Vagina (tissue), 2 donors: Measurements from ENCODE around the gene DNAI2. TPM values are rescaled to one million over a fixed set of nuclear protein-coding genes. Genes with fewer than 3 reads are reported as not detected.

Source experiments
- DNase-seq, 2 donors: peaks; one replicate each; pipeline ENCODE4 v3.0.0-alpha.2; 2017; ENCODE audit errors: extremely low spot score in 2 of 2
- H3K27ac ChIP-seq: fragments of 200-600 bp; sonication (generic); one replicate; pipeline ENCODE4 v1.5.1; 2019
- H3K27me3 ChIP-seq: fragments of 200-600 bp; sonication (generic); one replicate; pipeline ENCODE4 v1.5.1; 2019
- H3K36me3 ChIP-seq, 2 donors: fragments of 200-600 bp; sonication (generic); one replicate each; pipeline ENCODE4 v1.5.1; 2017 to 2019
- H3K4me1 ChIP-seq: fragments of 200-600 bp; sonication (generic); one replicate; pipeline ENCODE4 v1.5.1; 2019
- H3K4me3 ChIP-seq, 2 donors: fragments of 200-600 bp; sonication (generic); 1 replicate in 1 of 2; 2 replicates in 1 of 2; pipeline ENCODE4 v1.5.1; 2016 to 2019
- H3K9me3 ChIP-seq: fragments of 200-600 bp; sonication (generic); one replicate; pipeline ENCODE4 v1.5.1; 2019
- CTCF ChIP-seq, 3 experiments: fragments of 450-650 bp in 2 of 3; fragments of 200-600 bp in 1 of 3; sonication (generic) in 1 of 3; IDR thresholded peaks; one replicate each; pipeline ENCODE4 v1.5.1; 2017 to 2019; ENCODE audit warnings: antibody characterized with exemption in 3 of 3, mild to moderate bottlenecking in 2 of 3, moderate library complexity in 2 of 3
- POLR2A ChIP-seq, 2 donors: fragments of 450-650 bp; IDR thresholded peaks; one replicate each; pipeline ENCODE4 v1.6.1; 2017; ENCODE audit warnings: antibody characterized with exemption in 2 of 2, mild to moderate bottlenecking in 2 of 2, moderate library complexity in 2 of 2
- POLR2AphosphoS5 ChIP-seq, 2 donors: sonication (generic); formaldehyde crosslinking; IDR thresholded peaks; one replicate each; pipeline ENCODE4 v1.9.0; 2017; ENCODE audit warnings: antibody characterized with exemption in 2 of 2, mild to moderate bottlenecking in 2 of 2, low read depth in 1 of 2; ENCODE audit not compliant: insufficient read depth in 1 of 2
- intact Hi-C: fragments of 100-400 bp; cut with DNase I; formaldehyde crosslinking; loops from one replicate; pipeline ENCODE4 v1.15.1; 2023
- total RNA-seq: library from RNA; depleted of rRNA; stranded (reverse); fragments of >200 nt; gene quantifications from one replicate; pipeline ENCODE4 v1.2.3, GENCODE V29; 2016

Gene DNAI2
- total RNA-seq, 1 donor from 2014 or later: not detected

GRCh38 chr17:74353446-74354060, 79.5 kb downstream of the DNAI2 start:
- no peak for TF ChIP-seq POLR2AphosphoS5 (IDR thresholded peaks at IDR 0.05; ENCODE audit: insufficient read depth in 1 of 2, low read depth in 1 of 2)
- TF ChIP-seq CTCF (IDR thresholded peaks at IDR 0.05): no peak
- no peak for TF ChIP-seq POLR2A (IDR thresholded peaks at IDR 0.05)
- no peaks in the 10 kb centered on the region for H3K36me3 ChIP-seq
- H3K27me3 ChIP-seq: no peaks in the 10 kb centered on the region
- intact Hi-C loops: no loop called here
- H3K9me3 ChIP-seq: no peaks in the 10 kb centered on the region
- no peak overlapping the region for H3K27ac ChIP-seq
- peaks cover 11% of the 10 kb centered on the region for H3K4me1 ChIP-seq
- no peak for DNase-seq
- H3K4me3 ChIP-seq: no peak overlapping the region

GRCh38 chr17:74354123-74354522, 80.1 kb downstream of the DNAI2 start:
- no peaks in the 10 kb centered on the region for H3K36me3 ChIP-seq
- DNase-seq: no peak
- H3K27me3 ChIP-seq: no peaks in the 10 kb centered on the region
- no peak overlapping the region for H3K27ac ChIP-seq
- TF ChIP-seq POLR2AphosphoS5 (IDR thresholded peaks at IDR 0.05; ENCODE audit: insufficient read depth in 1 of 2, low read depth in 1 of 2) (no peak), CTCF (IDR thresholded peaks at IDR 0.05) (peak in 1 of 3 experiments; percentile 17)
- no peaks in the 10 kb centered on the region for H3K9me3 ChIP-seq
- intact Hi-C loops: no loop called here
- H3K4me1 ChIP-seq: peaks cover 11% of the 10 kb centered on the region
- no peak overlapping the region for H3K4me3 ChIP-seq

GRCh38 chr17:74354561-74354960, 80.5 kb downstream of the DNAI2 start:
- intact Hi-C loops: no loop called here
- H3K27ac ChIP-seq: no peak overlapping the region
- H3K4me3 ChIP-seq: no peak overlapping the region
- no peaks in the 10 kb centered on the region for H3K27me3 ChIP-seq
- DNase-seq: no peak
- no peak for TF ChIP-seq POLR2AphosphoS5 (IDR thresholded peaks at IDR 0.05; ENCODE audit: insufficient read depth in 1 of 2, low read depth in 1 of 2)
- no peak for TF ChIP-seq CTCF (IDR thresholded peaks at IDR 0.05)
- TF ChIP-seq POLR2A (IDR thresholded peaks at IDR 0.05): no peak
- no peaks in the 10 kb centered on the region for H3K9me3 ChIP-seq
- H3K4me1 ChIP-seq: peaks cover 11% of the 10 kb centered on the region
- H3K36me3 ChIP-seq: no peaks in the 10 kb centered on the region

GRCh38 chr17:74355065-74355464, 81.0 kb downstream of the DNAI2 start:
- no peak for DNase-seq
- no peaks in the 10 kb centered on the region for H3K27me3 ChIP-seq
- no peak for TF ChIP-seq POLR2A (IDR thresholded peaks at IDR 0.05)
- no peak for TF ChIP-seq POLR2AphosphoS5 (IDR thresholded peaks at IDR 0.05; ENCODE audit: insufficient read depth in 1 of 2, low read depth in 1 of 2)
- TF ChIP-seq CTCF (IDR thresholded peaks at IDR 0.05): no peak
- no peak overlapping the region for H3K27ac ChIP-seq
- H3K9me3 ChIP-seq: no peaks in the 10 kb centered on the region
- intact Hi-C loops: no loop called here
- H3K4me1 ChIP-seq: peaks cover 11% of the 10 kb centered on the region
- H3K4me3 ChIP-seq: no peak overlapping the region
- H3K36me3 ChIP-seq: no peaks in the 10 kb centered on the region

- Histone ChIP-seq H3K9me3 (no peaks in the 10 kb centered on the region), H3K27ac (no peak overlapping the region), H3K4me3 (peak overlapping the region; percentile 19 to 23), H3K27me3 (no peaks in the 10 kb centered on the region), H3K4me1 (peaks cover 20% of the 10 kb centered on the region), H3K36me3 (no peaks in the 10 kb centered on the region)
- no peak for TF ChIP-seq CTCF (IDR thresholded peaks at IDR 0.05)
- TF ChIP-seq POLR2AphosphoS5 (IDR thresholded peaks at IDR 0.05; ENCODE audit: insufficient read depth in 1 of 2, low read depth in 1 of 2): no peak
- no peak for TF ChIP-seq POLR2A (IDR thresholded peaks at IDR 0.05)
- intact Hi-C loops: no loop called here
- no peak for DNase-seq
Measured at GRCh38 chr17:74356646-74357465, 82.8 kb downstream of the DNAI2 start.
